HG02759 (cell line): ENCODE results near the gene PTPRN.

Experiments used
- ATAC-seq: cut with Tn5 transposase; IDR thresholded peaks from one replicate; pipeline ENCODE4 v1.9.1; 2021; ENCODE audit warnings: mild to moderate bottlenecking, moderate library complexity; ENCODE audit not compliant: unreplicated experiment

The PTPRN gene

DNA sequence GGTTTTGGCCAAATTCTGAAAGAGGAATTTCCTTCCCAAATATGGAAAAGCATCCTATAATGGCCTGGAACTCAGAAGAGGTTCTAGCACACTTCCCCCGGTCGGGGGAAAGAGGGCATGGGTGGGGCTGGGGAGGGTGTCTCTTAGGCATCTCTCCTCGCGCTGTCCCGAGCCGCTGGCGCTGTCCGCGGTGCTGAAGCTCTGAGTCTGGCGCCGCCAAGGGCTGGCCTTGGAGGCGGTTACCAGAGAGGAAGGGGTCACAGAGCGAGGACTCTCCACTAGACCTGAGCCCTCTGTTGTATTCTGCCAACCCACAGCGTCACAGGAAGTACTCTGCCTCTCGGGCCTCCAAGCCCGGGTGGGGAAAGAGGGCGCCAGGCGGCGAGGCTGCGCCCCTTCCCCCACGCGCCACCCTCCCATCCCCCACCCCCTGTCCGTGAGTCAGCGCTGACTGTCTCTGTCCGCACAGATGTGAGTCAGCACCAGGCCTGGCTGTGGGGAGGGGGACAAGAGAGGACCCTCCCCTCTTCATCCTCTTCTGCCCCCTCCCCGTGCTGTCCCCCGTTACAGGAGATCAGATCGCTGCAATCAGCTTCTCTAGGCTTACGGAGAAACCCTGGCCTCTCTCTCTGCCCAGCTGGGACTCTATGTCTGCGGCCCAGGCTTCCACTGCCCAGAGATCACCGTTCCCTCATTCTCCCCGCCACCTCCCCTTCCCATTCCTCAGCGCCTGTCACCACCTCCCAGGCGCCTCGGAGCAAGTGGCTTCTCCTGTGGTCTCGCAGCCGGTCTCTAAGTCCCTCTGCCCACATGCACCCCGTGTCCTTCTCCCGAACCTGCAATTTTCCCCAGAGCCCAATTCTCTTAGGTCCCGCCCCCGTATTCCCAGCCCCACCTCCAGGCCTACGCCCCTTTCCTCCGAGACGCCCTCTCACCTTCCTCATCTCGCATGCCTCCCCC is 779 bp downstream of the PTPRN start:
- ATAC-seq = no peak

GRCh38 chr2:219306047-219306446 is 3.2 kb downstream of the PTPRN start:
- no peak for ATAC-seq

DNA sequence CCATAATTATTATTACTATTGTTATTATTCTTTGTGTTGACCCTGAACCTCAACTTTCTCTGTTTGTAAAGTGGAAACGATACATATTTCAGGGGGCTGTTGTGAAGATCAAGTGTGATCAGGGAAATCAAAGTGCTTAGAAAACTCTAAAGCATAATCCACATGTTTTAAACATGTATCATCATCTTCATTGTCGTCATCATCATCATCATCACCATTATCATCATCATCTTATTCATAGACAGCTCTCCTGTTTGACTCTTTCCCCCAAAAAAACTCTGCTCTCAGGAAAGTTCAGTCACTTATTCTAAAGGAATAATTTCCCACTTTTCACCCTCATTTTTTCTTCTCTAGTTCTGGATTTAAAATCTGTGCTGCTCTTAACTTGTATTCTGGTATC is 5.0 kb downstream of the PTPRN start:
- no peak for ATAC-seq

DNA sequence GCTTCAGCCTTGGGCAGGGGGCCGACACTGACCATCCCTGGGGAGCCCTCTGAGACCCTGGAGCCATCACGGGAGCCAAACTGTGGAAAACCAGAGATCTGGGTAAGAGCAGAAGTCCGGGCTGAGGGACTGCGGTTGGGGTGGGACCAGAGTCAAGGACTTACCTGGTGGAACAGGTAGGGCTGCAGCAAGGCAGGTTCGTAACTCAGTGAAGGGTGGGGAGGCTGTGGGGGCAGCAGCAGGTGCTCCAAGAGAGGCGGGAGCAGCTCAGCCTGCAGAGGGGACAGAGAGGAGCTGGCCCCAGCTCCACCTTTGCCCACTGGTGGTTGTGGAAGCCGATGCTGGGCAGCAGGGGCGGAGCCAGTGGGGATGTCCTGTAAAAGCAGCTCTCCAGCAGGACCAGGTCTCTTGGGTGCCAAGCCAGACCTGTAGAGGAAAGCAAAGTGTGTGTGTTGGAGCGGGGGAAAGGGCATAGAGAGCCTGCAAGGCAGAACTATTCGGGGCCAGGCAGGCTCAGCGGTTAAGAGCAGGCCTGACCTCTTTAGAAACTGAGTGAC is 6.7 kb downstream of the PTPRN start:
- ATAC-seq = no peak

DNA sequence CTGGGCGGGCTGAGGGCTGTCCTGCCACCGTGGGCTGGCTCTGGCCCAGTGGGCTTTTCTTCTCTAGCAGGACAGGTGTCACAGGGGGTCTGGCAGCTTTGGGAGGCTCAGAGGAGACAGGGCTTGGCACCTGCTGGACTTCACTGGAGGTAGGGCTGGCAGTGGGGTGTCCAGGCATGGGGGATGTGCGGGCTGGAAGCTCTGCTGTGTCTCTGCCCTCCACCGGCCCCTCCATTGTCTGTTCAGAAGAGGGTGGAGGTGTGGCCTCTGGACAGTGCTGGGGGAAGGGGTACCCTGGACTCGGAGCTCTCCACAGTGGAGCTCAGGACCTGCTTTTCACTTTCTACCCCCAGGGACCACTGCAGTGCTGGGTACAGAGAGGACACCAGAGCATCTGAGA is 9.2 kb downstream of the PTPRN start:
- no peak for ATAC-seq

- ATAC-seq = no peak
Observed at GRCh38 chr2:219299372-219299760, 9.8 kb downstream of the PTPRN start.

DNA sequence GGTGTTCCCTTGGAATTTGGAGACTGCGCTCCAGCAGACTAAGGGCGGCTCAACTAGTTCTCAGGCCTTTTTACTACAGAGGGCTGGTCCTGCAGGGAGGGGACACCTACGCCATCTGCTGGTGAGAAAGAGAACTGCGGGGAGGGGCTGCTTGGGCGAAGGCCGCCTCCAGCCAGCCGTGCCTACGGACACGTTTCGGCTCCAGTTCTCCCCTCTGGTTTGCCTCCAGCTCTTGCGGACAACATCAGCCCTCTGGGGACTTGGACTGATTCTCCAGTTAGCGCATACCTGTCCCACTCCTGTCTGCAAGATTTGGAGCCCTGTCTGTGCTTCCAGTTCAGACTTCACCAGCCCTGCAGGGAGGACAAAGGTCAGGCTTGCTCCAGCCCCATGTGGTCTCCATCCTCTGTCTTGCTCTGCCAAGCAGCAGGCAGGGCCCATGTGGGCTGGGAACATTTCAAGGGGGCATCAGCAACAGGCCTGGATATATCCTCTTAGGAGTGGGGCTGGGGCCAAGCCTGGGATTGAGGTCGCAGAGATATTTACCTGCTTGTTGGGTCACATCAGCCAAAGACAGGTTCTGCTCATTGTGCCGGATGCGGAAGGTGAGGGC is 10.3 kb downstream of the PTPRN start:
- peak; percentile 50 for ATAC-seq

GRCh38 chr2:219297766-219298456 is 11.3 kb downstream of the PTPRN start:
- no peak for ATAC-seq

GRCh38 chr2:219296631-219297391 is 12.4 kb downstream of the PTPRN start:
- no peak for ATAC-seq

GRCh38 chr2:219296142-219296541 is 13.1 kb downstream of the PTPRN start:
- ATAC-seq = no peak

DNA sequence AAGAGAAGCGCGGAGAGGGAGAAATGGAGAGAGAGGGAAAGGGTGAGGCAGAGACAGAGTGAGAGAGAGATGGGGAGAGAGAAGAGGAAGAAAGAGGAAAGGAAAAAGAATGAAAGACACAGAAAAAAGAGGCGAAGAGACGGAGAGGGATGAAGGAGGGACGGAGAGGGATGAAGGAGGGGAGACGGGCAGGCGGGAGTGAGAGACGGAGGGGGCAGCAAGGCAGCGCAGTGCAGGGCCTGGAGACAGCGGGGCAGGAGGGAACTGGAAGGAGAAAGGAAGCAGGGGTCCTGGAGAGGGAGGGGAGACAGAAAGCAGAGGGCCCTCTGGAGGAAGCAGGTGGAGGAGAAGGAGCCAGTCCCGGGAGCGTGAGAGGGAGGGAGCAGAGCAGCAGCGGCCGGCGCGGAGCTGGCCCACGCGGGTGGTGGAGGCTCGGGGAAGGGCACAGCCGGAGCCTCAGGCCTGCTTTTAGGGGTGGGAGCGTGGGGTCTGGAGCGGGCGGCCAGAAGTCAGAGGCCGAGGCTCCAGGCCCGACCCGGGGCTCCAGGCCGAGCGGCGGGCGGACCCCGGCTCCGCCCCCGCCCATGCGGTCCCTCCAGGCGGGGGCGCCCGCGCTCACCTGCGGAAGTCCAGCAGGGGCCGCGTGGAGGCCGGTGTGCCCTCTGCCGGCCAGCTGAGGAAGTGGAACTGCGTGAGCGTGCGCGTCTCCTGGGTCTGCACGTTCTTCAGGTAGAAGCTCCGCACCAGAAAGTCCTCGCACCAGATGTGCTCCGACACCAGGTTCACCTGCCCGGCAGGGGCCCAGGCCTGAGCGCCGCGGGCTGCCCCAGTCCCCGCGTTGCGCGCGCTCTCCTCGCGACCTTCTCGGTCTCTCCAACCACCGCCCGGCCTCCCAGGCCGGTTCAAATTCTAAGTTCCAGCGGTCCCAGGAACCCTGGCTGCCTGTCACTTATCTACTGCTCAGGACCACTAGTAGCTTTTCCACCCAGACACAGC is 14.5 kb downstream of the PTPRN start:
- ATAC-seq = peak; percentile 87

- no peak for ATAC-seq
Observed at GRCh38 chr2:219293736-219294231, 15.4 kb downstream of the PTPRN start.

- no peak for ATAC-seq
Observed at GRCh38 chr2:219292616-219293015, 16.6 kb downstream of the PTPRN start.

GRCh38 chr2:219291910-219292490 is 17.2 kb downstream of the PTPRN start:
- ATAC-seq = no peak

DNA sequence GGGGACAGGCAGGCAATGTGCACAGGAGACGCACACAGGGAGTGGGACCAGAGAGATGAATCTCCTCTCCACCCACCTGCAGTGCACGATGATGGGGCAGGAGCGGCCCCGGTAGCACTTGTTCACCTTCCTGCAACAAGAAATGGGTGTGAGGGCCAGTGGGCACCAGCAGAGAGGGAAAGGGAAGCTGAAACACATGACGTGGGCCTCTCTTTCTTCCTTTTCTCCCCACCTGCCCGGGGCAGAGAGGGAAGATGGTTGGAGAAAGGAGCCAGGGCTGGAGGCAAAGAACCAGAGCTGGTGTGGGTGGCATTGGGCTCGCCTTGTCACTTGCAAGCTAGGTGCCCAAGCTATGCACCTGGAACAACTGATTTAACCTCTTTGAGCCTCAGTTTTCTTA is 17.8 kb downstream of the PTPRN start:
- ATAC-seq = no peak

DNA sequence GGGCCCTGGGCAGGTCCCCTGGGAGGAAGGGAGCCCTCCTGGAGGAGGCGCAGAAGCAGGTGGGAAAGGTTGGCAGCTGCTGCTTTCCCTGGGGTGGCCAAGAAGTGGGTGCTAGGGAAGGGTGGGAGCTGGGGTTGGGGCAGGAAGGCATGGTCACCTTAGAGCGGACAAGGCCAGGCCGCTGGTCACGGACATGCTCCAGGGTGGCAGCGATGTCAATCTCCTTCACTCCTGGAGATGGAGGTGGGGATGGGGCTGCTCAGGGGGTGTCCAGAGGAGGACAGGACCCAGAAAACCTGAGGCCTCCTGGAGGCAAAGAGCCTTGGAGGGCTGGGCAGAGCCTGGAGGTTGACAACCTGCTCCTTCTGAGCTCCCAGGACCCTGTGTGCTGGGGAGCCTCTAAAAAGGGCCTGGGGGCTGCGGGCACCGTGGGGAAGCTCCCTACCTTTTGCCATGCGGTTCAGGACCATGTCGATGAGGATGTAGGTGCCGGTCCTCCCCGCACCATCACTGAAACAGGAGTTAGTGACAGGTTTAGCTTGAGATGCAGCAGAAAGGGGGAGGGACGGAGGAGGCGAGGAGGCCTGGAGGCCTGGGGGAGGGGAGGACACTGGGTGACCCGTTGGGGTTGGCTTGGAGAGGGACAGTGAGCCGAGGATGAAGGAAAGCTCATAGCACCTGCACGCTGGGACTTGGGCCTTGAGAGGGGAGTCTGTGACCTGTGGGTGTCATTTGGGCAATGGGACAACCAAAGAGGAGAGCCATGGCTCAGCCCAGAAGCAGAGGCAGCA is 18.6 kb downstream of the PTPRN start:
- no peak for ATAC-seq

DNA sequence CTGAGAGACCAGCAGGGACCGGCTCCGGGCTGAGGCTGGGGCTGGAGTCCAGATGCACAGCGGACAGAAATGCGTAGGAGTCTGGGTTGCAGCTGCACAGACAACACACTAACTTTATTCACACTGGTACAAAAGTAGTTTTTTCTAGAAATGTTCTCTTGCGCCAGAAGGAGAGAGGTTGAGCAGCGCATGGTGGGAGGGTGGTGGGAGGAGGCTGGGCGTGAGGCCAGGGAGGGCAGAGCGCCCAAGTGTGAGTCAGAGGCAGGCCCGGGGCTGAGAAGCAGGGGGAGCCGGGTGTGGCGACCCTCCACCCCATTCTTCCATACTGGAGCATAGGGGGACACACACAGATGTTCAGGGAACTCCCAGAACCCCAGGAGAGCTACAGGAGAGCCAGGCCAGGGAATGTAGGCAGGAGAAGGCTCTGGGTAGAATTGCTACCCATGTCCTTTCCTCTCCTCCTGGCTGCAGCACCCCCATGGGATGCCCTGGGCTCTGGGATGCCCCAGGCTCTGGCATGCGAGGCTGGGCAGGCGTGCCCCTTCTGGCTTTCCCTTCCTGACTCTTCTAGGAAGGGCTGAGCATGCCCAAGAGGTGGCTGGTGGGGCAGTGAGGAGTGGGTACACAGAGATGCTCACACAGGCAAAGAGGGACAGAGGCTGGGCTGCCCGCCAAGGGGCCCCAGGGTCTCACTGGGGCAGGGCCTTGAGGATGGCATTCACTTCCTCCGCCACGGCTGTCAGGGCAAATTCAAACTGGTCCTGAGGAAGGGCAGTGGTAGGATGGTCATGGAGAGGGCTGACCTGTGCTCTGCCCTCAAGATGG is 19.5 kb downstream of the PTPRN start:
- ATAC-seq = no peak
